ENCODE results near the gene U2AF2. TPM values are rescaled to one million over a fixed set of nuclear protein-coding genes. Genes with fewer than 3 reads are reported as not detected.

U2AF2 gene
- total and polyA plus RNA-seq, 2 of the 8 experiments (the other 6 are each of a cell fraction or from before 2014, with no cell fraction given): 162 to 252 TPM

- no peak for FAIRE-seq
- Histone ChIP-seq H3K27ac (ENCODE audit: low read depth, low read length) (no peak overlapping the region), H2AFZ (ENCODE audit: low read length) (no peak overlapping the region), H3K23ac (ENCODE audit: insufficient read length) (no peak overlapping the region), H3K23me2 (ENCODE audit: low read depth, low read length) (peaks cover 5% of the 10 kb centered on the region; the same call in 1 of the 2 replicates), H2BK15ac (ENCODE audit: low read length) (no peak overlapping the region), H2BK5ac (ENCODE audit: low read depth, low read length) (no peak overlapping the region), H3K4me2 (ENCODE audit: insufficient read depth in 1 of 2, low read depth in 2 of 2, low read length in 2 of 2) (no peak overlapping the region), H3K18ac (ENCODE audit: extremely low read depth, low read length) (no peak overlapping the region), H3K27me3 (replicated peaks in 1 of 4; ENCODE audit: control insufficient read depth in 3 of 4, extremely low read depth in 1 of 4, insufficient read depth in 3 of 4, low read length in 3 of 4) (no peaks in the 10 kb centered on the region), H3K4ac (replicated peaks; ENCODE audit: insufficient read length, low read depth, low read length) (no peak overlapping the region), H3K36me3 (ENCODE audit: control insufficient read depth in 2 of 4, insufficient read depth in 4 of 4, low read length in 3 of 4) (peaks cover 7 to 25% (median 19%) of the 10 kb centered on the region in 4 experiments; a peak in 7 of 8 replicates), H2AK5ac (ENCODE audit: low read depth, low read length) (no peak overlapping the region), H3K56ac (replicated peaks; ENCODE audit: insufficient read length, low read depth, low read length) (no peak overlapping the region), H4K8ac (ENCODE audit: extremely low read depth, insufficient read depth, low read length) (no peak overlapping the region), H3K4me1 (replicated peaks in 1 of 4; ENCODE audit: control insufficient read depth in 3 of 4, insufficient read depth in 4 of 4, low read length in 3 of 4) (peaks cover 0 to 2% (median 0%) of the 10 kb centered on the region in 4 experiments; a peak in 2 of 7 replicates), H3K9me3 (ENCODE audit: insufficient read depth in 2 of 2, low read depth in 1 of 2, low read length in 1 of 2) (no peaks in the 10 kb centered on the region), H3K79me2 (ENCODE audit: control insufficient read depth in 1 of 2, insufficient read depth in 2 of 2, low read length in 2 of 2) (peaks cover 21 to 69% of the 10 kb centered on the region in 2 experiments), H2BK120ac (replicated peaks; ENCODE audit: low read depth, low read length) (no peak overlapping the region), H2BK12ac (ENCODE audit: low read depth, low read length) (no peak overlapping the region), H4K20me1 (replicated peaks in 1 of 2; ENCODE audit: control insufficient read depth in 1 of 2, insufficient read depth in 2 of 2, low read length in 2 of 2) (peaks cover 10 to 29% of the 10 kb centered on the region in 2 experiments), H3K14ac (ENCODE audit: insufficient read length) (no peak overlapping the region), H4K91ac (replicated peaks; ENCODE audit: insufficient read length, low read length) (no peak overlapping the region), H2BK20ac (ENCODE audit: low read length) (no peak overlapping the region), H3K9ac (replicated peaks in 1 of 4; ENCODE audit: extremely low read depth in 1 of 4, low read depth in 3 of 4, low read length in 3 of 4) (no peak overlapping the region; a peak in 1 of 7 replicates), H4K5ac (ENCODE audit: insufficient read length, low read depth, low read length) (no peak overlapping the region), H3K4me3 (ENCODE audit: extremely low read depth in 1 of 4, insufficient read depth in 2 of 4, low read depth in 3 of 4, low read length in 4 of 4) (no peak overlapping the region), H3K79me1 (ENCODE audit: low read depth, low read length) (peaks cover 22% of the 10 kb centered on the region)
- WGBS, 2 experiments (ENCODE audit: extremely low coverage in 1 of 2, insufficient coverage in 1 of 2, insufficient read length in 1 of 2, insufficient replicate concordance in 2 of 2, low coverage in 1 of 2, low lambda C conversion rate in 2 of 2, missing lambda C conversion rate in 1 of 2): 85% methylated on average over 21 of the region's 24 CpGs; no CpG with 5 or more reads in 1 of the 2 experiments
- no peak for TF ChIP-seq PHF8 (conservative IDR thresholded peaks at IDR 0.05; ENCODE audit: low read depth, low read length)
- TF ChIP-seq POLR2A (IDR thresholded peaks at IDR 0.05; ENCODE audit: control extremely low read depth in 1 of 2, low read depth in 2 of 2, low read length in 2 of 2): no peak
- ChIA-PET POLR2A (ENCODE audit: partially characterized antibody) (no interaction called here), CTCF (ENCODE audit: partially characterized antibody) (no interaction called here)
- DNase-seq (ENCODE audit: low read depth in 1 of 2, low spot score in 2 of 2): no peak
Measured at GRCh38 chr19:55679343-55680257, 24.8 kb downstream of the U2AF2 start.

Measured in H1 (cell line).